IMR-90 (cell line): ENCODE results near the gene CRISPLD2.

Experiments used
- BHLHE40 ChIP-seq: fragments of 150-350 bp; IDR thresholded peaks from 2 replicates; pipeline ENCODE4 v1.6.1; 2016; ENCODE audit warnings: mild to moderate bottlenecking, low read depth, low read length
- CEBPB ChIP-seq: IDR thresholded peaks from 2 replicates; pipeline ENCODE4 v1.6.1; 2012; ENCODE audit warnings: low read depth, low read length, improper control_type of control experiment
- CHD1 ChIP-seq: IDR thresholded peaks from 2 replicates; pipeline ENCODE4 v1.6.1; 2012; ENCODE audit warnings: low read depth, low read length, improper control_type of control experiment
- FOS ChIP-seq: fragments of 150-350 bp; IDR thresholded peaks from 2 replicates; pipeline ENCODE4 v1.6.1; 2016; ENCODE audit warnings: low read depth, low read length
- MAZ ChIP-seq: IDR thresholded peaks from 2 replicates; pipeline ENCODE4 v1.6.1; 2012; ENCODE audit warnings: low read depth, mild to moderate bottlenecking, low read length, improper control_type of control experiment, moderate library complexity, borderline replicate concordance
- MXI1 ChIP-seq: IDR thresholded peaks from 2 replicates; pipeline ENCODE4 v1.6.1; 2012; ENCODE audit warnings: low read depth, mild to moderate bottlenecking, low read length, moderate library complexity, borderline replicate concordance
- NFE2L2 ChIP-seq: fragments of 150-350 bp; IDR thresholded peaks from 2 replicates; pipeline ENCODE4 v1.6.1; 2016; ENCODE audit warnings: low read depth, mild to moderate bottlenecking, low read length
- POLR2A ChIP-seq: IDR thresholded peaks from 2 replicates; pipeline ENCODE4 v1.6.1; 2012; ENCODE audit warnings: mild to moderate bottlenecking, low read depth, low read length
- RAD21 ChIP-seq: IDR thresholded peaks from 2 replicates; pipeline ENCODE4 v1.6.1; 2012; ENCODE audit warnings: low read length, improper control_type of control experiment
- RFX5 ChIP-seq: IDR thresholded peaks from 2 replicates; pipeline ENCODE4 v1.8.0; 2012; ENCODE audit warnings: low read depth, mild to moderate bottlenecking, low read length, moderate library complexity
- SMC3 ChIP-seq: fragments of 150-350 bp; IDR thresholded peaks from 2 replicates; pipeline ENCODE4 v1.6.1; 2016; ENCODE audit warnings: low read depth, mild to moderate bottlenecking, antibody characterized with exemption, low read length, moderate library complexity
- TF ChIP-seq, protein P1 (sequence below): conservative IDR thresholded peaks from 2 replicates; pipeline ENCODE4 v1.5.1; 2012; ENCODE audit warnings: mild to moderate bottlenecking, low read depth, low read length, improper control_type of control experiment
- TF ChIP-seq, protein P2 (sequence below): fragments of 150-350 bp; IDR thresholded peaks from 2 replicates; pipeline ENCODE4 v1.6.1; 2017; ENCODE audit warnings: mild to moderate bottlenecking, antibody characterized with exemption, low read length, low read depth

DNA sequence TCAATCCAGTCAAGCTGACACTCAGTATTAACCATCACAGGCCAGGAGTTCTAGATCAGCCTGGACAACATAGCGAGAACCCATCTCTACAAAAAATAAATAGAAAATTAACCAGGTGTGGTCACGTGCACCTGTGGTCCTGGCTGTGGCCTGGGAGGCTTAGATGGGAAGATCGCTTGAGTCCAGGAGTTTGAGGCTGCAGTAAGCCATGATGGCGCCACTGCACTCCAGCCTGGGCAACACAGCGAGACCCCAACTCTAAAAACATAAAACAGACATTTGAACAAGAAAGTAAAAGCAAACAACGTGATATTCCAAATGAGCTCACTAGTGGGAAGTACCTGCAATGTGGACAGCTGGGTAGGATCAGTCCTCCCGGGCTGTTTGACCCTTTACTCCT is 41.9 kb downstream of the CRISPLD2 start:
- TF ChIP-seq MXI1 (no peak), CEBPB (no peak), POLR2A (no peak), BHLHE40 (no peak), MAZ (no peak), RAD21 (no peak), RFX5 (no peak), FOS (no peak), NFE2L2 (no peak), CHD1 (no peak), SMC3 (no peak)
- TF ChIP-seq, protein P1, sequence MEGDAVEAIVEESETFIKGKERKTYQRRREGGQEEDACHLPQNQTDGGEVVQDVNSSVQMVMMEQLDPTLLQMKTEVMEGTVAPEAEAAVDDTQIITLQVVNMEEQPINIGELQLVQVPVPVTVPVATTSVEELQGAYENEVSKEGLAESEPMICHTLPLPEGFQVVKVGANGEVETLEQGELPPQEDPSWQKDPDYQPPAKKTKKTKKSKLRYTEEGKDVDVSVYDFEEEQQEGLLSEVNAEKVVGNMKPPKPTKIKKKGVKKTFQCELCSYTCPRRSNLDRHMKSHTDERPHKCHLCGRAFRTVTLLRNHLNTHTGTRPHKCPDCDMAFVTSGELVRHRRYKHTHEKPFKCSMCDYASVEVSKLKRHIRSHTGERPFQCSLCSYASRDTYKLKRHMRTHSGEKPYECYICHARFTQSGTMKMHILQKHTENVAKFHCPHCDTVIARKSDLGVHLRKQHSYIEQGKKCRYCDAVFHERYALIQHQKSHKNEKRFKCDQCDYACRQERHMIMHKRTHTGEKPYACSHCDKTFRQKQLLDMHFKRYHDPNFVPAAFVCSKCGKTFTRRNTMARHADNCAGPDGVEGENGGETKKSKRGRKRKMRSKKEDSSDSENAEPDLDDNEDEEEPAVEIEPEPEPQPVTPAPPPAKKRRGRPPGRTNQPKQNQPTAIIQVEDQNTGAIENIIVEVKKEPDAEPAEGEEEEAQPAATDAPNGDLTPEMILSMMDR, result no peak
- TF ChIP-seq, protein P2, sequence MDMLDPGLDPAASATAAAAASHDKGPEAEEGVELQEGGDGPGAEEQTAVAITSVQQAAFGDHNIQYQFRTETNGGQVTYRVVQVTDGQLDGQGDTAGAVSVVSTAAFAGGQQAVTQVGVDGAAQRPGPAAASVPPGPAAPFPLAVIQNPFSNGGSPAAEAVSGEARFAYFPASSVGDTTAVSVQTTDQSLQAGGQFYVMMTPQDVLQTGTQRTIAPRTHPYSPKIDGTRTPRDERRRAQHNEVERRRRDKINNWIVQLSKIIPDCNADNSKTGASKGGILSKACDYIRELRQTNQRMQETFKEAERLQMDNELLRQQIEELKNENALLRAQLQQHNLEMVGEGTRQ, result no peak
